NCI-H2196 (cell line): ENCODE results near the gene IARS2.
A peak's percentile ranks its signal among the peaks of the same experiment; 100 is the strongest.
"Not testable (repeated sequence)": the region's sequence is repeated elsewhere in the genome, so short reads cannot be mapped to it uniquely, and the experiment has no call there.

Source experiments
- DNase-seq: peaks from one replicate; lab custom pipeline; 2025; ENCODE audit not compliant: unreplicated experiment; lab: John Stamatoyannopoulos, UW

Gene IARS2

GRCh38 chr1:220094016-220094911 is at the start of gene IARS2:
Gene IARS2 (plus strand): TSS chr1:220094132. CDS start chr1:220094217, 85 bp downstream.
- DNase-seq, result peak; percentile 88

DNA sequence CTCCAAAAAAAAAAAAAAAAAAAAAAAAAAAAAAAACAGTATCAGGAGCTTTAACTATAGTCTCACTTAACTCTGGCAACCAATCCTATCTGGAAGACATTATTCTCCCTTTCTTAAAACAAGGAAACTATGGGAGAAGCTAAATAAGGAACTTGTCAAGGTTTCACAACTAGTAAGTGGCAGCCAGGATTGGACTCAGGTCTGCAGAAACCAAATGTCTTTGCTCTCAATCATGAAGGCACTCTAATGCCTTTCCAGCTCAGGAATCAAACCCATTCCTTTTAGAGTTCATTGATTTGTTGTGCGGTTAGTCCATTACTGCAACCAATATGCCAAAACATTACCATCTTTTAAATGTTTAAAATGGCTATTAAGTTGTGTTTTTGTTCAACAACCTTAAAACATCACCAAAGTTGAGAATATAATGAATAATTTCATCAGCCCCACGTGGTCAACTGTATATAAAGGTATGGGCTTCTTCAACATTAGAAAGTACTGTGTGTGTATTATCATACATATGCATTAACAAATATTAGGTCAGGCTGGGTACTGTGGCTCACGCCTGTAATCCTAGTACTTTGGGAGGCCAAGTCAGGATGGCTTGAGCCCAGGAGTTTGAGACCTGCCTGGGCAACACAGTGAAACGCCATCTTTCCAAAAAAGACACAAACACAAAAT is 49.1 kb upstream of the IARS2 start:
- DNase-seq, result no peak

GRCh38 chr1:220045356-220046051 is 48.4 kb upstream of the IARS2 start:
- no peak for DNase-seq

GRCh38 chr1:220046052-220046930 is 47.6 kb upstream of the IARS2 start, which contains the start of gene EPRS1:
Gene EPRS1 (minus strand): TSS chr1:220046505. CDS start chr1:220046388, 117 bp downstream.
- DNase-seq, result peak; percentile 96

- no peak for DNase-seq
These were observed 37.6 kb upstream of the IARS2 start for GRCh38 chr1:220056374-220056773.

GRCh38 chr1:220060876-220061275 is 33.1 kb upstream of the IARS2 start:
- DNase-seq, result no peak

DNA sequence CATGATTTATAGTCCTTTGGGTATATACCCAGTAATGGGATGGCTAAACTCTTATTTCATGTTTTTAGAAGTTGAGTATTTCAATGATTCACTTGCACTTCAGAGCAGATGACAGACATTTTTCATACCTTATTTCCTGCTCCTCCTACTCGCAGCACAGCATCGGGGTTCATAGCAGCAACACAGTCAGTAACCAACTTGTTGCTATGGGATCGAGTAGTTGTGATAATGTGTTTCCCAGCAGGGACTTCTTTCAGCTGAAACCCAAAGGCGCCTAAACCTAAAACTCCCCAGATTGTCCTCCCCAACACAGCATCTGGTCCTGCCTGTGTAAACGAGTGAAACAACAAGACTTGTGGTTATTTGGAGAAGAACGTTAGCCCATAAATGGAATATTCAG is 31.3 kb upstream of the IARS2 start:
- no peak for DNase-seq

DNA sequence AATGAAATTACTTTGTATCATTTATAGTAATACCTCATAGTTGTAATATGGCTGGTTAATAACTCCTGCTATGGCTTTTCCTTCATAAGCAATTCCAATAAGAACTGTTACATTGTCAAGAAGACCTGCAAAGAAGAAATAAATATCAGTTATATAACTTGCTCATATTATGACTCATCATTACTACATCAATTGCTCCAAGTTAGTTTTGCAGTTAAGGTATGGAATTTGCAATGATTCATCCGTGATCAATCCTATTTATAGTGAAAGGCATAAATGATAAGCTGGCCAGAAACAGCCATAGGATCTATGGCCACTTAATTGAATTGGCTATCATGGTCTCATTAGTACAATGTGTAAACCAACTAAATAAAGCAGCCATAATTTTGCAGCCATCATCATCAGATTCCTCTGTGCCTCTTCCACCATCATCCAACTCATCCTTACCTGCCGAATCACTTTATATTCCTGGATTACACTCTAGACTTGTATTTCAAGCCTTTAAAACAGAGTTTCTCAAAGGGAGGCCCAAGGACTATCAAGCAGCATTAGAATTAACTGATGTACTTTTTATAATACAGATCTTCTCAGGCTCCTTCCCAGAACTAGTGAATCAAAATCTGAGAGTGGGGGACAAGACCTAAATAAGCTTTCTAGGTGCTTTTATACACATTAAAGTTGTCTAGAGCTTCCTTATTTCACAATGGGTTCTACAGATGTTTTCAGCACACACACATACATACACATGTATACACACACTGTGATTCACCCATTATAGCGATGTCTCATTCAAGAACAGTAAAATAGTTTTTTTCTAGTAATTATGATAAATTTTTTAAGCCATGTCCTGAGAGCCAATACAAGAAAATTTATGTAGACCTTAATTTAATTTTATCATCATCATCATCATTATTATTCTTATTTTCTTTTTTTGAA is 26.4 kb upstream of the IARS2 start:
- no peak for DNase-seq

DNA sequence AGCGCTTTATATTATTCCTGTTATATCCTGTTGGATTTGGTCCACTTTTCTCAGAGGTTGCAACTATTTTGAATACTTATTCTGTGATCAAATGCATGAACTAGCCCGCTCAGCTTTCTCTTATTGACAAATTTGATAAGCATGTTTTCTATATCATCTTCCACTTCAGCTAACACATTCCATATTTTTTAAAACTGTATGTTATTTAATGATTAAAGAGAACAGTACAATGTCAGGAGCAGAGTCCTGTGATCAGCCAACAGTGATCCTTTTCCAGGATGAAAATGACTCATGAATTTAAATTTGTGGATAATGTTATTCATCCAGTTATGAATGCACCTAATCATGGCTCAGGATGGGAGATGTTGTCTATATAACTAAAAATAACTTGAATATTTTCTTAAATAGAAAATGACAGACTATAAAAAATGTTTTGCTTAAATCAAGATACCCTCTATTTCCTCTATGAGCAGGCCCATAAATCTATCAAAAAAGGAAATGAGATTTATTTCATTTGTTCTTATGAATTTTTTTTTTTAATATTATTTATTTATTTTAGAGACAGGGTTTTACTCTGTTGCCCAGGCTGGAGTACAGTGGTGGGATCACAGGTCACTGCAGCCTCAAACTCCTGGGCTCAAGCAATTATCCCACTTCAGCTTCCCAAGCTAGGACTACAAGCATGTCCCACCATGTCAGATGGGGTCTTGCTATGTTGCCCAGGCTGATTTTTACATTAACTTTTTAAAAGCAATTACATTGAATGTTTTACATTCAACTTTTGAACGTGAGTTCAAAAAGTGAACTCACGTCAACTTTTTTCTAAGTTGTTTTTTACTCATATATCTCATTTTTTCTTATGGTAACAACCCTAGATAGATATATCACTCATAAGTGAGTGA is 16.8 kb upstream of the IARS2 start:
- DNase-seq, result no peak

GRCh38 chr1:220077887-220078286 is 16.0 kb upstream of the IARS2 start:
- no peak for DNase-seq

DNA sequence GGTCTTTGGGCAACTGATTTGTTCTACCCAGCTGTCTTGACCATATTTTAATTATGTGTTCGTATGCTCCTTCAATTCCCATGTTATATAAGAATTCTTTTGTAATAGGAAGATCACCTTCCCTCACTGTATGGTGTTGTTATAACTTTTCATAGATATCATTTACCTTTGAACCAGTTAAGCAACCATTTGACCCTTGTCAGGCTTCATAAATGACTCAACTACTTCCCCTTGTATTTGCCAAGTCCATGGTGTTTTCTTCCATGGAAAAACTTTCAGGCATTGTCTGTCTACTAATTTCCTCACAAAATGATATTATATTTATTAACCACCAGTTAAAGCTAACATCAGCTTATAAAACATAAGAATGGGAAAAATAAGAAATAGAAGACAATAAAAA is 9.5 kb upstream of the IARS2 start:
- DNase-seq, result no peak

- DNase-seq, result not testable (repeated sequence)
These were observed 7.7 kb upstream of the IARS2 start for GRCh38 chr1:220086261-220086686.

- peak; percentile 96 for DNase-seq
These were observed 4.0 kb upstream of the IARS2 start, which contains the start of gene BPNT1 for GRCh38 chr1:220089650-220090556. Gene BPNT1 (minus strand): TSS chr1:220089788. CDS start chr1:220079846, 9,942 bp downstream.

GRCh38 chr1:220092694-220093093 is 1.2 kb upstream of the IARS2 start:
- DNase-seq, result no peak

DNA sequence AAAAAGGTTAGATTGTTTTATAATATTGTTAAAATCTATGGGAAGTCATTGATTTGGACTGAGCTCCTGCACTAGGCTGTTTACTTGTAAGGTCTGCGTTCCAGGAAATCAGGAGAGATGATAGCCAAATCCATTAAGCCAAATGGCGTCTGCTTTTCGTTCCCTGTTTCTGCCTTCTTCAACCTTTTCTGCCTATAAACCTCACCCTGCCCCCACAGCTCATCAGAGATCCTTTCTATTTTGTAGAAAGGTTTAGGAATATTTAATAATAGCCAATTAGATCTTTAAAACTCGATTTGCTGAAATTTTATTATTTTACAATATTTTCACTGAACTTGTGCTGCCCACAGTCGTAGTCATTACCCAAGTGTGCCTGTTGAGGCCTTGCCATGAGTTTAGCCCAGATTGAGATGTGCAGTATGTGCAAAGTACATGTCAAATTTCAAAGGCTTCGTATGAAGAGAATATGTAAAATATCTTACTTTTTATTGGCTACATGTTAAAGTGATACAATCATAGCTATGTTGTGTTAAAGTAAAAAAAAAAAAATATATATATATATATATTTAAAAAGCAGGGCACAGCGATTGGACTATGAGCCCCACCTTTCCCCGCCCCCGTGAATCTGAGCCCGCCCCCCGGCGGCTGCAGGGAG is 444 bp upstream of the IARS2 start:
- no peak for DNase-seq

DNA sequence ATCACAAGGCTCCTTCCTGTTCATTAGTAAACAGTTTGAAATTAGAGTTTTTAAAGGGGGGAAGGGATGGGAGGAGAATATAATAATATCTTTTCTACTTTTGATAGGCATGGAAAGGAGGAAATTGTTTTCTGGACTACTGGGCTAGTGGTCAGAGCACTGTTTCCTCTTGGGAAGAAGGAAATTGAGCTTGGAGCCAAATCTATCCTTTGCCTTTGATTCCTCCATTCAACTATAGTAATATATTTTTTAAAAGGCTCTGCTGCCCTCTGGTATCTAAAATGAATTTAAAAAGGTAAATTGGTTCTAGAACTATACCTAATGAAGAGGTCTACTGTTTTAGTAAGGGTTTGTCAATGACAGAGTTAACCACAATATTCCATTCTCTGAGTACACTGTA is 5.9 kb downstream of the IARS2 start:
- no peak for DNase-seq

DNA sequence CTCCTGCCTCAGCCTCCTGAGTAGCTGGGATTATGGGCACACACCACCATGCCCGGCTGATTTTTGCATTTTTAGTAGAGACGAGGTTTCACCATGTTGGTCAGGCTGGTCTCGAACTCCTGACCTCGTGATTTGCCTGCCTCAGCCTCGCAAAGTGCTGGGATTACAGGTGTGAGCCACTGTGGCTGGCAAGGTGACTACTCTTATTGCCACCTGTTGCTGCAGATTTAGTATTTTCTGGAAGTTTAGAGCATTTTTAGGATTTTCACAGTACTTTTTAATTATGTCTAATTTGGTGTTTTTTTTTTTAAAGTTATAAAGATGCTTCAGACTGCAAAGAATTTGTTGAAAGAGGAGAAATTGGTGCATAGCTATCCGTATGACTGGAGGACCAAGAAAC is 16.5 kb downstream of the IARS2 start:
- not testable (repeated sequence) for DNase-seq
